RWPE2 (cell line): ENCODE results near the gene HM13.
"Not testable (repeated sequence)": the region's sequence is repeated elsewhere in the genome, so short reads cannot be mapped to it uniquely, and the experiment has no call there.

Source experiments
- ATAC-seq: fragments of 200-7000 bp; cut with Tn5 transposase; 3 replicates; pipeline ENCODE4 v1.9.1; 2021; ENCODE audit warnings: low read depth
- DNase-seq: peaks from one replicate; pipeline ENCODE4 v3.0.0-alpha.2; 2020; ENCODE audit warnings: low spot score
- H3K27ac ChIP-seq: fragments of 450-650 bp; 2 replicates; pipeline ENCODE4 v1.5.1; 2017; ENCODE audit warnings: mild to moderate bottlenecking; ENCODE audit not compliant: poor library complexity, severe bottlenecking
- H3K27me3 ChIP-seq: fragments of 250-450 bp; sonication (Bioruptor Pico); 2 replicates; pipeline ENCODE4 v1.5.1; 2021; ENCODE audit warnings: mild to moderate bottlenecking, moderate library complexity; ENCODE audit not compliant: insufficient read depth, poor library complexity, severe bottlenecking
- H3K36me3 ChIP-seq: fragments of 250-450 bp; sonication (Bioruptor Pico); 2 replicates; pipeline ENCODE4 v1.5.1; 2020; ENCODE audit warnings: low read depth, mild to moderate bottlenecking, moderate library complexity
- H3K4me1 ChIP-seq: fragments of 250-450 bp; sonication (Bioruptor Pico); 2 replicates; pipeline ENCODE4 v1.5.1; 2021; ENCODE audit warnings: mild to moderate bottlenecking, moderate library complexity; ENCODE audit not compliant: insufficient read depth, poor library complexity, severe bottlenecking
- H3K4me3 ChIP-seq: fragments of 250-450 bp; sonication (Bioruptor Pico); 2 replicates; pipeline ENCODE4 v1.5.1; 2021; ENCODE audit warnings: mild to moderate bottlenecking, moderate library complexity; ENCODE audit not compliant: severe bottlenecking
- H3K9me3 ChIP-seq: fragments of 250-450 bp; sonication (Bioruptor Pico); 2 replicates; pipeline ENCODE4 v1.5.1; 2021; ENCODE audit warnings: mild to moderate bottlenecking, moderate library complexity; ENCODE audit not compliant: severe bottlenecking
- CTCF ChIP-seq: fragments of 450-650 bp; IDR thresholded peaks from one replicate; pipeline ENCODE4 v1.5.1; 2017; ENCODE audit warnings: mild to moderate bottlenecking, moderate library complexity; ENCODE audit not compliant: poor library complexity, severe bottlenecking

HM13 gene

GRCh38 chr20:31578448-31579138 is 64.4 kb downstream of the HM13 start:
- no peak for ATAC-seq

GRCh38 chr20:31579245-31579644 is 65.0 kb downstream of the HM13 start:
- Histone ChIP-seq H3K4me3 (no peak overlapping the region), H3K36me3 (no peaks in the 10 kb centered on the region), H3K27me3 (no peaks in the 10 kb centered on the region), H3K9me3 (no peaks in the 10 kb centered on the region), H3K4me1 (peaks cover 1% of the 10 kb centered on the region), H3K27ac (no peak overlapping the region)
- DNase-seq (no peak), ATAC-seq (no peak)
- no peak for TF ChIP-seq CTCF

More at GRCh38 chr20:31578448-31579138, 64.4 kb downstream of the HM13 start:
- TF ChIP-seq CTCF: no peak
- Histone ChIP-seq H3K36me3 (no peaks in the 10 kb centered on the region), H3K4me1 (peaks cover 7% of the 10 kb centered on the region), H3K9me3 (no peaks in the 10 kb centered on the region), H3K27me3 (no peaks in the 10 kb centered on the region), H3K4me3 (no peak overlapping the region), H3K27ac (no peak overlapping the region)
- DNase-seq: no peak

- DNase-seq, H3K4me3 ChIP-seq, H3K36me3 ChIP-seq, H3K27me3 ChIP-seq, H3K4me1 ChIP-seq, ATAC-seq, H3K9me3 ChIP-seq, H3K27ac ChIP-seq: not testable (repeated sequence)
Measured at GRCh38 chr20:31579941-31580651, 65.9 kb downstream of the HM13 start.

GRCh38 chr20:31580706-31581105 is 66.5 kb downstream of the HM13 start:
- DNase-seq: no peak
- no peaks in the 10 kb centered on the region for H3K36me3 ChIP-seq
- H3K4me1 ChIP-seq: no peaks in the 10 kb centered on the region
- TF ChIP-seq CTCF: no peak
- no peak for ATAC-seq
- H3K9me3 ChIP-seq: no peaks in the 10 kb centered on the region
- H3K27ac ChIP-seq: no peak overlapping the region
- H3K27me3 ChIP-seq: no peaks in the 10 kb centered on the region
- no peak overlapping the region for H3K4me3 ChIP-seq

GRCh38 chr20:31581391-31581790 is 67.1 kb downstream of the HM13 start:
- Histone ChIP-seq H3K9me3 (no peaks in the 10 kb centered on the region), H3K4me3 (no peak overlapping the region), H3K27me3 (no peaks in the 10 kb centered on the region), H3K4me1 (no peaks in the 10 kb centered on the region), H3K36me3 (no peaks in the 10 kb centered on the region), H3K27ac (no peak overlapping the region)
- ATAC-seq: no peak
- no peak for TF ChIP-seq CTCF
- no peak for DNase-seq
